Ovary (tissue), 9 donors: ENCODE measurements around the gene DOCK4. TPM values are rescaled to one million over a fixed set of nuclear protein-coding genes. Genes with fewer than 3 reads are reported as not detected.

Experiments used
- DNase-seq, 5 donors: peaks; one replicate each; pipeline ENCODE4 v3.0.0-alpha.2; 2019 to 2020
- H3K27ac ChIP-seq, 2 donors: fragments of 200-600 bp; one replicate each; pipeline versions ENCODE4 v1.5.1 to v1.8.0; 2019 to 2022
- H3K27me3 ChIP-seq: fragments of 200-600 bp; one replicate; pipeline ENCODE4 v1.8.0; 2022
- H3K36me3 ChIP-seq: fragments of 200-600 bp; sonication (generic); one replicate; pipeline ENCODE4 v1.5.1; 2019
- H3K4me1 ChIP-seq: one replicate; pipeline ENCODE4 v1.8.1; 2013; ENCODE audit warnings: mild to moderate bottlenecking, moderate library complexity; ENCODE audit not compliant: insufficient read depth
- H3K4me3 ChIP-seq: fragments of 200-600 bp; sonication (generic); one replicate; pipeline ENCODE4 v1.5.1; 2017
- H3K9me3 ChIP-seq, 2 donors: fragments of 200-600 bp in 1 of 2; sonication (generic) in 1 of 2; one replicate each; pipeline versions ENCODE4 v1.5.1 to v1.8.1; 2013 to 2019; ENCODE audit warnings: mild to moderate bottlenecking in 1 of 2, moderate library complexity in 1 of 2
- EP300 ChIP-seq: sonication (generic); formaldehyde crosslinking; IDR thresholded peaks from one replicate; pipeline ENCODE4 v1.6.1; 2017; ENCODE audit warnings: antibody characterized with exemption
- POLR2A ChIP-seq: fragments of 450-650 bp; IDR thresholded peaks from one replicate; pipeline ENCODE4 v1.6.1; 2017; ENCODE audit warnings: antibody characterized with exemption, mild to moderate bottlenecking, moderate library complexity
- WGBS, 3 donors: extraction: QIAGEN DNeasy Blood & Tissue Kit in 1 of 3; methylation state at CpG; one replicate each; pipeline versions ENCODE4 v1.1.5 to v1.1.7; 2013 to 2017; 5-methylcytosine and 5-hydroxymethylcytosine counted together
- intact Hi-C, 4 donors: fragments of 100-400 bp; cut with DNase I; formaldehyde crosslinking; loops; one replicate each; pipeline versions ENCODE4 v1.11.0 to v1.15.1; 2022 to 2023
- polyA plus RNA-seq, 2 donors: library from polyadenylated mRNA; stranded (reverse); fragments of 200-250 nt in 1 of 2; fragments of 350-450 nt in 1 of 2; fragmentation: Illumina TruSeq in 1 of 2; extraction: RNeasy Lipid Tissue Mini Kit (QIAGEN cat#74804) in 1 of 2; gene quantifications; one replicate each; pipeline ENCODE4 v1.2.3, GENCODE V29; 2013 to 2014
- total RNA-seq, 7 donors: library from RNA; depleted of rRNA in 2 of 7; stranded (reverse); fragments of >200 nt in 2 of 7; fragmentation: NEBNext Ultra II Directional in 3 of 7; extraction: Animal tissue kit (Norgen Biotek cat#: 25700) in 3 of 7; gene quantifications; one replicate each; pipeline versions ENCODE4 v1.1.0 to v1.2.4, GENCODE V29; 2016 to 2023
- TF ChIP-seq, protein P1 (sequence below), 3 donors: fragments of 450-650 bp in 2 of 3; fragments of 200-600 bp in 1 of 3; IDR thresholded peaks; one replicate each; pipeline versions ENCODE4 v1.5.1 to v1.8.0; 2016 to 2022; ENCODE audit warnings: antibody characterized with exemption in 3 of 3, mild to moderate bottlenecking in 1 of 3
- donor health status: DM: no; HTN: no; CAD: no; lungs with moderate emphysema.
- donor health status: DM: no; HTN: no; CAD: no.
- donor health status: Bipolar disorder and iron deficiency.
- donor health status: DM: yes; HTN: yes; CAD: no.
- donor health status: DM: no; HTN: no; CAD: no.
- donor health status: DM: yes; HTN: yes; CAD: no.

The DOCK4 gene
- total and polyA plus RNA-seq, 9 donors = 9.5 to 39.7 (median 27.3) TPM

DNA sequence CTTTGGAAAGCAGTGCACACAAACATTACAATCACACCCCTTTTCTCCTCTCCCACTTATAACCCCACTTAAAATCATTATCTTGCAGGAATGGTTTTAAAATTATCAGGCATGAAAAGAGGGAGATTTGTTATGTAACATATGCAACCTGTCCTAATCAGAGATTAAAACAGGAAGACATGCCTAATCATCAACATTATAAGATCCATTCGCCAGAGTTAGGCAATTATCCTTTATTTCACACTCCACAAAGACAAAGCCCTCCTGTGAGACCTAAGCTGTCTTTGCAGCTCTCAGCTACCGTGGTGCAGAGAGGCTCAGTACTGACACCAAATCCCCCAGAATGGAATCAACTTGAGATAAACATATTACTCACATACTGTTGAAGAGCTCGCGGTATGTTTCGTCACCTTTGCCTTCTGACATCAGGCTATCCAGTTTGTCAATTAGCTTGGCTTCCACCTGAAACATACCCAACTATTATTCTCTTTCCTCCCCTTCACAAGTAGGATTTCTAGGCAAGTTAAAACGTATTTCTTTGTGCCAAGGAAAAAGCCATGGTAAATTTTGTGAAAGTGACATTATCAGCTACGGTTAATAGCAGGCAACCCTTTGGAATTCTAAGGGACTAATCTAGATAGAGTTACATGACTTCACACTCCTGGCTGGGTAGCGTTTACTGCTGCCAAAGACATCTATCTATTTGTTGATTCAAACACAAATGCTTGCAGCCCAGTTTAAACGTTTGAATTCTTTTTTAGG, 417.7 kb downstream of the DOCK4 start:
- Histone ChIP-seq H3K27ac (no peak overlapping the region), H3K9me3 (no peaks in the 10 kb centered on the region), H3K27me3 (no peaks in the 10 kb centered on the region), H3K4me1 (no peaks in the 10 kb centered on the region), H3K36me3 (no peaks in the 10 kb centered on the region), H3K4me3 (no peak overlapping the region)
- 53 to 62% (median 61%) methylated on average over 9 of the region's 9 CpGs for WGBS, 3 donors
- no peak for DNase-seq
- TF ChIP-seq, protein P1, sequence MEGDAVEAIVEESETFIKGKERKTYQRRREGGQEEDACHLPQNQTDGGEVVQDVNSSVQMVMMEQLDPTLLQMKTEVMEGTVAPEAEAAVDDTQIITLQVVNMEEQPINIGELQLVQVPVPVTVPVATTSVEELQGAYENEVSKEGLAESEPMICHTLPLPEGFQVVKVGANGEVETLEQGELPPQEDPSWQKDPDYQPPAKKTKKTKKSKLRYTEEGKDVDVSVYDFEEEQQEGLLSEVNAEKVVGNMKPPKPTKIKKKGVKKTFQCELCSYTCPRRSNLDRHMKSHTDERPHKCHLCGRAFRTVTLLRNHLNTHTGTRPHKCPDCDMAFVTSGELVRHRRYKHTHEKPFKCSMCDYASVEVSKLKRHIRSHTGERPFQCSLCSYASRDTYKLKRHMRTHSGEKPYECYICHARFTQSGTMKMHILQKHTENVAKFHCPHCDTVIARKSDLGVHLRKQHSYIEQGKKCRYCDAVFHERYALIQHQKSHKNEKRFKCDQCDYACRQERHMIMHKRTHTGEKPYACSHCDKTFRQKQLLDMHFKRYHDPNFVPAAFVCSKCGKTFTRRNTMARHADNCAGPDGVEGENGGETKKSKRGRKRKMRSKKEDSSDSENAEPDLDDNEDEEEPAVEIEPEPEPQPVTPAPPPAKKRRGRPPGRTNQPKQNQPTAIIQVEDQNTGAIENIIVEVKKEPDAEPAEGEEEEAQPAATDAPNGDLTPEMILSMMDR (IDR thresholded peaks at IDR 0.05) = no peak
- TF ChIP-seq POLR2A = no peak
- TF ChIP-seq EP300 = no peak
- intact Hi-C loops = no loop called here

DNA sequence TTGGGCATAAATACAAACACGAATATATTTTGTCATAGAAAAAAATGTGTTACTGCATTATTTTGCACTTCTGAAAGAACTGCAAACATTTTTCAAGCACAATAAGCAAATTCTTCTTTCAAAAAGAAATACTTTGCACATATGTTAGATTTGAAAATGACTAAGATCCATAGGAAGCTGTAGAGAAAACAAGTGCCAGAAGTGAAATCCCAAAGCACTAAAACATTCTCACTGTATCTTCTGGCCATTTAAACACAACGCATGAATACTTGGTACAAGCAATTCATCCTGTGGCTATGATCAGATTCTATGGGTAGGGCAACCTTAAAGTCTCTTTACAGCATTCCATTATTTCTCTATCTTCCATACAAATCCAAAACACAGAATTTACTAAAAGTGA, 418.5 kb downstream of the DOCK4 start:
- no peaks in the 10 kb centered on the region for H3K4me1 ChIP-seq
- 86 to 88% (median 88%) methylated on average over 2 of the region's 2 CpGs for WGBS, 3 donors

DNA sequence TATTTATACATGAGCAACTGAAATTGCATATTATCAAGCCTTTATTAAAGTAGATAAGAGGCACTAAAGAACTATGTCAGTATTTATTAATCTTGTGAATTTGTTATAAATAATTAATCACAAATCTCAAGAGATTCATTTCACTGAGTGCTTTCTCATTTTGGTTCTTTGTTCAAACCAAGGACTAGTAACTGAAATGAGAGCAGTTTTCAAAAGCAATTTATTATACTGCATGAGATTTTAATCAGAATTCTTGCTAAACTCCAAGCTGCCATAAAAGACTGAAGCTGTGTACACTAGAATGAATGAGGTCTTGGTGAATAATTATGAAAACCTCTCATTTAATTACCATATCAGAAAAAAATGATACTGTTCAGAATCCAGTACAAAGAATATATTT, 419.1 kb downstream of the DOCK4 start:
- Histone ChIP-seq H3K27me3 (no peaks in the 10 kb centered on the region), H3K9me3 (no peaks in the 10 kb centered on the region), H3K4me1 (no peaks in the 10 kb centered on the region), H3K27ac (no peak overlapping the region), H3K36me3 (no peaks in the 10 kb centered on the region), H3K4me3 (no peak overlapping the region)
- DNase-seq = no peak
- TF ChIP-seq POLR2A (no peak), EP300 (no peak)
- TF ChIP-seq, protein P1 (IDR thresholded peaks at IDR 0.05) = no peak
- intact Hi-C loops = no loop called here

More for the DNA sequence above, 418.5 kb downstream of the DOCK4 start:
- intact Hi-C loops = no loop called here
- Histone ChIP-seq H3K4me3 (no peak overlapping the region), H3K27ac (no peak overlapping the region), H3K9me3 (no peaks in the 10 kb centered on the region), H3K27me3 (no peaks in the 10 kb centered on the region), H3K36me3 (no peaks in the 10 kb centered on the region)
- TF ChIP-seq POLR2A (no peak), EP300 (no peak)
- TF ChIP-seq, protein P1 (IDR thresholded peaks at IDR 0.05) = no peak
- no peak for DNase-seq

DNA sequence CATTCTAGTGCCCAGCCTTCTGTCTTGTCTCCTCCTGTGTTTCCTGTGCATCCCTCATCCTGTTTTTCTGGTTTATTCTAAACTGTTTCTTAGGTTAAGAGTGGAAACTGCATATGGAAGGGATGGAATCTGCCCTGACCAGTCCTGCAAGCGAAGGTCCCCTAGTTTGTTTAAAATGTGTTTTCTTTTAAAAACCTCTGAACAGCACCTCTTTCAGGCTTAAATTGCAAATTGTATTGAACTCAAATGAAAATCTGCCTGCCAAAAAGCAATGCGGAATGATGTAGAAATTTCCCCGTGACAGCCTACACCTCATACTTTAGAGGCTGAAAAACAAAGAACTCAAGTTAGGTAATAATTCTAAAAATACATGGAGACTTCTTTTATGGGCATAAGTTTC, 421.1 kb downstream of the DOCK4 start:
- no peak for DNase-seq
- no peaks in the 10 kb centered on the region for H3K4me1 ChIP-seq
- H3K27me3 ChIP-seq = no peaks in the 10 kb centered on the region
- TF ChIP-seq POLR2A = no peak
- no peak for TF ChIP-seq EP300
- TF ChIP-seq, protein P1 (IDR thresholded peaks at IDR 0.05) = no peak
- 97% methylated on average over 3 of the region's 3 CpGs for WGBS, 3 donors
- no peak overlapping the region for H3K4me3 ChIP-seq
- H3K27ac ChIP-seq = no peak overlapping the region
- H3K36me3 ChIP-seq = no peaks in the 10 kb centered on the region
- no peaks in the 10 kb centered on the region for H3K9me3 ChIP-seq
- intact Hi-C loops = no loop called here
